Measurements from ENCODE around the gene CFAP73.

CFAP73 gene

DNA sequence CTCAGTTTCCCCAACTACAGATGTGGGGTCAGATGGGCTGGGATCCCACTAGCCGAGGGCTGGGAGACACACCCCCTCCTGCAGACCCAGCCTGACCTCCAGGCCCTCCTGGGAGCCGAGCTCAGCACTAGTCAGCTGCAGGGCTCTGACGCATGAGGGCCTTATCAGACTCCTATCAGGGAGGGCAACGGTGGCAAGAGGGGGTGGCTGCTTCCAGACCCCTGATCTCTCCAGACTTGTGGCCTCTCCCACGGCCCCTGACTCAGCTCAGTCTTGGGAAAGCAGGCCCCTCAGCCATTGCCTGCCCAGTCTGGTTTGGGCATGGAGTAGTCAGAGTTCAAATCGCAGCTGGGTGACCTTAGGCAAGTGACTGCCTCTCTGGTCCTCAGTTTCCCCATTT is 16.5 kb upstream of the CFAP73 start:
- no peak for DNase-seq
- no peaks in the 10 kb centered on the region for H3K36me3 ChIP-seq (replicated peaks)
- no peak overlapping the region for H3K27ac ChIP-seq
- H3K27me3 ChIP-seq (replicated peaks): peaks cover 2% of the 10 kb centered on the region
- no peak for TF ChIP-seq CTCF (IDR thresholded peaks at IDR 0.05; ENCODE audit: low read depth, low read length, missing control alignments)
- in situ Hi-C loops (cut with HindIII; ENCODE audit: low pct_ligation_motif_present, low sequenced_read_pairs): no loop called here
- no peak overlapping the region for H3K4me3 ChIP-seq (ENCODE audit: low read depth, low read length)

- no peak overlapping the region for H3K4me3 ChIP-seq (ENCODE audit: low read depth, low read length)
- no peak overlapping the region for H3K27ac ChIP-seq
- no peaks in the 10 kb centered on the region for H3K36me3 ChIP-seq (replicated peaks)
- peaks cover 2% of the 10 kb centered on the region for H3K27me3 ChIP-seq (replicated peaks)
- no peak for DNase-seq
- TF ChIP-seq CTCF (IDR thresholded peaks at IDR 0.05; ENCODE audit: low read depth, low read length, missing control alignments): no peak
- in situ Hi-C loops (cut with HindIII; ENCODE audit: low pct_ligation_motif_present, low sequenced_read_pairs): no loop called here
These were observed 15.9 kb upstream of the CFAP73 start for GRCh38 chr12:113133666-113134065.

GRCh38 chr12:113134071-113134470 is 15.5 kb upstream of the CFAP73 start:
- DNase-seq: no peak
- in situ Hi-C loops (cut with HindIII; ENCODE audit: low pct_ligation_motif_present, low sequenced_read_pairs): no loop called here
- no peaks in the 10 kb centered on the region for H3K36me3 ChIP-seq (replicated peaks)
- H3K27me3 ChIP-seq (replicated peaks): peaks cover 2% of the 10 kb centered on the region
- no peak overlapping the region for H3K4me3 ChIP-seq (ENCODE audit: low read depth, low read length)
- TF ChIP-seq CTCF (IDR thresholded peaks at IDR 0.05; ENCODE audit: low read depth, low read length, missing control alignments): no peak
- H3K27ac ChIP-seq: no peak overlapping the region

DNA sequence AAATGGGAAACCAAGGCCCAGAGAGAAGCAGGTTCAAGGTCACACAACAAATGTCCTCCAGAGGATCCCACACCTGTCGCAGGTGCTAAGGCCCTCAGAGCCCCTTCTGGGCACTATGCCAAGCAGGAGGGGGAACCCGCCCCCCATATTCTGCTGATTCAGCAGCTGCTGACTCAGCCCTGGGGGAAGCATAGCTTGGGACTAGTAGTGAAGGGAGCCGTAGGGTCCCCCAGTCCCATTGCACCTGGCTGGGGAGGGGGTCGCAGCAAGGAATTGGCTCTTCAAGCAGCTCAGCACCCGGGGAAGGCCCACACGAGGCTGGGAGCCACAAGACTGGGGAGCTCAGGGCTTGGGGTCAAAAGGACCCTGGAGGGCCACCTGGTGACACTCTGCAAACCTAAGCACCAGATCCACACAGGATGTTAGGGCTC is 15.0 kb upstream of the CFAP73 start:
- TF ChIP-seq CTCF (IDR thresholded peaks at IDR 0.05; ENCODE audit: low read depth, low read length, missing control alignments): no peak
- Histone ChIP-seq H3K27ac (no peak overlapping the region), H3K36me3 (replicated peaks) (no peaks in the 10 kb centered on the region), H3K4me3 (ENCODE audit: low read depth, low read length) (no peak overlapping the region), H3K27me3 (replicated peaks) (peaks cover 2% of the 10 kb centered on the region)
- in situ Hi-C loops (cut with HindIII; ENCODE audit: low pct_ligation_motif_present, low sequenced_read_pairs): no loop called here
- no peak for DNase-seq

GRCh38 chr12:113135178-113136127 is 14.1 kb upstream of the CFAP73 start, which contains the start of gene RASAL1:
Gene RASAL1 (minus strand): TSS chr12:113135761. CDS start chr12:113135462, 299 bp downstream.
- Histone ChIP-seq H3K27me3 (replicated peaks) (peaks cover 2% of the 10 kb centered on the region), H3K36me3 (replicated peaks) (no peaks in the 10 kb centered on the region), H3K27ac (no peak within 1 kb of the TSS), H3K4me3 (ENCODE audit: low read depth, low read length) (no peak within 1 kb of the TSS)
- peak; percentile 29 for TF ChIP-seq CTCF (IDR thresholded peaks at IDR 0.05; ENCODE audit: low read depth, low read length, missing control alignments)
- no peak for DNase-seq
- in situ Hi-C loops (cut with HindIII; ENCODE audit: low pct_ligation_motif_present, low sequenced_read_pairs): no loop called here

All from brain microvascular endothelial cell (primary cell).